Uterus (tissue), 4 donors: ENCODE measurements around the gene SHOX. TPM values are rescaled to one million over a fixed set of nuclear protein-coding genes. Genes with fewer than 3 reads are reported as not detected.

Experiments
- DNase-seq, 2 donors: peaks; one replicate each; pipeline ENCODE4 v3.0.0-alpha.2; 2019 to 2020
- H3K27ac ChIP-seq, 2 donors: fragments of 200-600 bp; sonication (generic); 1 replicate in 1 of 2; 2 replicates in 1 of 2; pipeline ENCODE4 v1.5.1; 2016 to 2018
- H3K27me3 ChIP-seq, 2 donors: fragments of 200-600 bp; sonication (generic); one replicate each; pipeline ENCODE4 v1.5.1; 2018 to 2019; ENCODE audit warnings: control low read depth in 1 of 2
- H3K36me3 ChIP-seq, 2 donors: fragments of 200-600 bp; sonication (generic); one replicate each; pipeline ENCODE4 v1.5.1; 2019; ENCODE audit warnings: control low read depth in 1 of 2
- H3K4me1 ChIP-seq, 2 donors: fragments of 200-600 bp; sonication (generic); one replicate each; pipeline ENCODE4 v1.5.1; 2018 to 2019; ENCODE audit warnings: control low read depth in 1 of 2
- H3K4me3 ChIP-seq, 2 donors: fragments of 200-600 bp; sonication (generic); 1 replicate in 1 of 2; 2 replicates in 1 of 2; pipeline ENCODE4 v1.5.1; 2018 to 2019; ENCODE audit warnings: mild to moderate bottlenecking in 1 of 2
- H3K9me3 ChIP-seq, 2 donors: fragments of 200-600 bp; sonication (generic); one replicate each; pipeline ENCODE4 v1.5.1; 2019; ENCODE audit warnings: control low read depth in 1 of 2
- CTCF ChIP-seq, 4 experiments: fragments of 200-600 bp in 2 of 4; fragments of 450-650 bp in 2 of 4; sonication (generic) in 2 of 4; IDR thresholded peaks; one replicate each; pipeline ENCODE4 v1.5.1; 2016 to 2019; ENCODE audit warnings: antibody characterized with exemption in 4 of 4, mild to moderate bottlenecking in 2 of 4, moderate library complexity in 1 of 4
- POLR2A ChIP-seq, 2 donors: fragments of 450-650 bp; IDR thresholded peaks; one replicate each; pipeline ENCODE4 v1.6.1; 2016; ENCODE audit warnings: antibody characterized with exemption in 2 of 2, mild to moderate bottlenecking in 1 of 2, moderate library complexity in 1 of 2
- intact Hi-C: fragments of 100-400 bp; cut with DNase I; formaldehyde crosslinking; loops from one replicate; pipeline ENCODE4 v1.15.1; 2023; ENCODE audit warnings: low total_unique reads
- total RNA-seq, 4 donors: library from RNA; depleted of rRNA in 3 of 4; stranded (reverse); fragments of >200 nt in 3 of 4; gene quantifications; one replicate each; pipeline versions ENCODE4 v1.1.0 to v1.2.4, GENCODE V29; 2014 to 2023
- donor health status: DM: yes; HTN: yes; CAD: no.

SHOX gene
- total RNA-seq, 4 donors from 2014 or later: not detected

DNA sequence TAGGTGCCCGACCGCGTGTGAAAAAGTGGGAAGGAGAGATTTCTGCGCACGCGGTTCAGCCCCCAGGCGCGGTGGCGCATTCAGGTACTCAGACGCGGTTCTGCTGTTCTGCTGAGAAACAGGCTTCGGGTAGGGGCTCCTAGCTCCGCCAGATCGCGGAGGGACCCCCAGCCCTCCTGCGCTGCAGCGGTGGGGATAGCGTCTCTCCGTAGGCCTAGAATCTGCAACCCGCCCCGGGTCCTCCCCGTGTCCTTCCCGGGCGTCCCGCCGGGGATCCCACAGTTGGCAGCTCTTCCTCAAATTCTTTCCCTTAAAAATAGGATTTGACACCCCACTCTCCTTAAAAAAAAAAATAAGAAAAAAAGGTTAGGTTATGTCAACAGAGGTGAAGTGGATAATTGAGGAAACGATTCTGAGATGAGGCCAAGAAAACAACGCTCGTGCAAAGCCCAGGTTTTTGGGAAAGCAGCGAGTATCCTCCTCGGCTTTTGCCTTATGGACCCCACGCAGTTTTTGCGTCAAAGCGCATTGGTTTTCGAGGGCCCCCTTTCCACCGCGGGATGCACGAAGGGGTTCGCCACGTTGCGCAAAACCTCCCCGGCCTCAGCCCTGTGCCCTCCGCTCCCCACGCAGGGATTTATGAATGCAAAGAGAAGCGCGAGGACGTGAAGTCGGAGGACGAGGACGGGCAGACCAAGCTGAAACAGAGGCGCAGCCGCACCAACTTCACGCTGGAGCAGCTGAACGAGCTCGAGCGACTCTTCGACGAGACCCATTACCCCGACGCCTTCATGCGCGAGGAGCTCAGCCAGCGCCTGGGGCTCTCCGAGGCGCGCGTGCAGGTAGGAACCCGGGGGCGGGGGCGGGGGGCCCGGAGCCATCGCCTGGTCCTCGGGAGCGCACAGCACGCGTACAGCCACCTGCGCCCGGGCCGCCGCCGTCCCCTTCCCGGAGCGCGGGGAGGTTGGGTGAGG is 3.7 kb downstream of the SHOX start:
- H3K9me3 ChIP-seq: no peaks in the 10 kb centered on the region
- H3K4me3 ChIP-seq: no peak overlapping the region
- no peaks in the 10 kb centered on the region for H3K36me3 ChIP-seq
- intact Hi-C loops: no loop called here
- no peak overlapping the region for H3K27ac ChIP-seq
- no peaks in the 10 kb centered on the region for H3K4me1 ChIP-seq
- TF ChIP-seq POLR2A (IDR thresholded peaks at IDR 0.05): no peak
- TF ChIP-seq CTCF (IDR thresholded peaks at IDR 0.05): no peak
- DNase-seq: no peak
- H3K27me3 ChIP-seq: peaks cover 0 to 27% of the 10 kb centered on the region in 2 donors

- H3K9me3 ChIP-seq: no peaks in the 10 kb centered on the region
- TF ChIP-seq CTCF (IDR thresholded peaks at IDR 0.05): no peak
- TF ChIP-seq POLR2A (IDR thresholded peaks at IDR 0.05): no peak
- no peaks in the 10 kb centered on the region for H3K36me3 ChIP-seq
- H3K4me1 ChIP-seq: no peaks in the 10 kb centered on the region
- no peak for DNase-seq
- no peak overlapping the region for H3K4me3 ChIP-seq
- intact Hi-C loops: no loop called here
- no peak overlapping the region for H3K27ac ChIP-seq
- H3K27me3 ChIP-seq: peaks cover 0 to 27% of the 10 kb centered on the region in 2 donors
Observed at GRCh38 chrX:635428-636090, 5.0 kb downstream of the SHOX start.

- Histone ChIP-seq H3K4me1 (no peaks in the 10 kb centered on the region), H3K4me3 (no peak overlapping the region), H3K9me3 (no peaks in the 10 kb centered on the region), H3K27ac (no peak overlapping the region), H3K27me3 (peaks cover 0 to 22% of the 10 kb centered on the region in 2 donors), H3K36me3 (no peaks in the 10 kb centered on the region)
- no peak for DNase-seq
- TF ChIP-seq CTCF (IDR thresholded peaks at IDR 0.05): no peak
- TF ChIP-seq POLR2A (IDR thresholded peaks at IDR 0.05): no peak
- intact Hi-C loops: no loop called here
Observed at GRCh38 chrX:636981-637659, 6.5 kb downstream of the SHOX start.

DNA sequence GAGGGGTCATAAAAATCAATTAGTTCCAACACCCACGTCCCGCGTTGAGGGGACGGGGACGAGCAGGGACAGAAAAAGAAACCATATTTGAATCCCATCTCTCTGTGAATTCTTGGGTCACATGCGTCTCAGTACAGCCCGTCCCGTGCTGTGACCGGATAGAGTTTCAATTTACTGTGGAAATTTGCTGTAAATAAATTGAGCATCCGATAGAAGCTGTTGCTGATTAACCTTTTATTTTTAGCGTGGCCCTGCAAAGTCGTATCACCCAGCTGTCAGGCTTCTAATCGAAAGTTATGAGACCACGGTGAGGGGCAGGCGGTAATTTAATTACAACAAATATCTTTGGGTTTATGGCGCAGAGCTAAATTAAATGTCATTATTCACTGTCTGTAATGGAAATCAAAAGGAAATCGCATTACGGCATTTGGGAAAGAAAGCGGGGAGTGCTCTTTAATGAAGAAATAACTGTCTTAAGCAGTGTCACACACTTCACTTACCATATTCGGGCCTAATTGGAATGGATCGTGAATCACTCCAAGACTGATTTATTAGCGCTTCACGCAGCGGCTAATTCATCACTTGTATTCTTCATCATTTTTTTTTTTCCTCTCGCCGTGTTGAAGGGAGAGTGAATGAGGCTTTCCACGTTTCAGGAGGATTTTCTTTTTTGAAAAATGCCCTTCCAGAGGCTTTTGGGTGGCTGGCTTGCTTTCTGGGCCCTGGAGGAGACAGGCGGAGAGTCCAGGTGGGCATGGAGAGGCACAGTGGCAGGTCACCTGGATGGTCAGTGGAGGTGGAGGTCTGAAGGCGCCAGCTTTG is 7.3 kb downstream of the SHOX start:
- no peaks in the 10 kb centered on the region for H3K9me3 ChIP-seq
- TF ChIP-seq CTCF (IDR thresholded peaks at IDR 0.05) (no peak), POLR2A (IDR thresholded peaks at IDR 0.05) (no peak)
- H3K36me3 ChIP-seq: no peaks in the 10 kb centered on the region
- no peaks in the 10 kb centered on the region for H3K4me1 ChIP-seq
- peaks cover 0 to 22% of the 10 kb centered on the region in 2 donors for H3K27me3 ChIP-seq
- H3K4me3 ChIP-seq: no peak overlapping the region
- intact Hi-C loops: no loop called here
- no peak overlapping the region for H3K27ac ChIP-seq
- DNase-seq: no peak
